Gastrocnemius medialis (tissue), 4 donors: ENCODE results near the gene TPCN1. TPM values are rescaled to one million over a fixed set of nuclear protein-coding genes. Genes with fewer than 3 reads are reported as not detected.

ENCODE experiments used
- ATAC-seq, 2 donors: fragments of 150-250 bp; one replicate each; pipeline ENCODE4 v1.9.1; 2016
- DNase-seq, 2 donors: peaks; one replicate each; pipeline ENCODE4 v3.0.0-alpha.2; 2019
- H3K27ac ChIP-seq, 4 donors: fragments of 200-600 bp; sonication (generic); 1 replicate in 1 of 4; 2 replicates in 3 of 4; pipeline ENCODE4 v1.5.1; 2016 to 2018; ENCODE audit warnings: mild to moderate bottlenecking in 2 of 4, moderate library complexity in 1 of 4
- H3K27me3 ChIP-seq, 3 donors: fragments of 200-600 bp; sonication (generic) in 2 of 3; 1 replicate in 1 of 3; 2 replicates in 2 of 3; pipeline versions ENCODE4 v1.5.1 to v1.6.0; 2016 to 2019; ENCODE audit warnings: mild to moderate bottlenecking in 1 of 3, moderate library complexity in 1 of 3
- H3K36me3 ChIP-seq, 2 donors: fragments of 200-600 bp; sonication (generic) in 1 of 2; one replicate each; pipeline ENCODE4 v1.5.1; 2017 to 2018
- H3K4me1 ChIP-seq, 2 donors: fragments of 200-600 bp; sonication (generic) in 1 of 2; one replicate each; pipeline ENCODE4 v1.5.1; 2016 to 2017; ENCODE audit warnings: mild to moderate bottlenecking in 2 of 2
- H3K4me3 ChIP-seq, 4 donors: fragments of 200-600 bp; sonication (generic) in 3 of 4; 1 replicate in 1 of 4; 2 replicates in 3 of 4; pipeline ENCODE4 v1.5.1; 2016 to 2019; ENCODE audit warnings: mild to moderate bottlenecking in 2 of 4
- H3K9me3 ChIP-seq, 3 donors: fragments of 200-600 bp; sonication (generic) in 2 of 3; 1 replicate in 1 of 3; 2 replicates in 2 of 3; pipeline ENCODE4 v1.5.1; 2016 to 2019
- POLR2A ChIP-seq, 2 donors: fragments of 450-650 bp; IDR thresholded peaks; one replicate each; pipeline ENCODE4 v1.6.1; 2017; ENCODE audit warnings: antibody characterized with exemption in 2 of 2, mild to moderate bottlenecking in 2 of 2, moderate library complexity in 2 of 2
- in situ Hi-C, 4 donors: fragments of 200-750 bp; cut with MboI; loops; one replicate each; pipeline versions ENCODE4 v1.15.0 to v1.8.0; 2017; ENCODE audit warnings: low sequenced_read_pairs in 4 of 4
- intact Hi-C: fragments of 100-400 bp; cut with DNase I; formaldehyde crosslinking; loops from one replicate; pipeline ENCODE4 v1.15.1; 2023; ENCODE audit warnings: low total_unique reads
- total RNA-seq, 4 donors: library from RNA; depleted of rRNA; stranded (reverse); fragments of >200 nt; gene quantifications; one replicate each; pipeline versions ENCODE4 v1.1.0 to v1.2.3, GENCODE V29; 2016
- TF ChIP-seq, protein P1 (sequence below), 5 experiments: fragments of 450-650 bp in 3 of 5; fragments of 200-600 bp in 2 of 5; sonication (generic) in 2 of 5; IDR thresholded peaks in 4 of 5; conservative IDR thresholded peaks in 1 of 5; 1 replicate in 4 of 5; 2 replicates in 1 of 5; pipeline ENCODE4 v1.5.1; 2016 to 2019; ENCODE audit warnings: antibody characterized with exemption in 5 of 5, mild to moderate bottlenecking in 3 of 5, moderate library complexity in 3 of 5

The TPCN1 gene
- total RNA-seq, 4 donors from 2014 or later = 21.4 to 27.0 (median 25.4) TPM

DNA sequence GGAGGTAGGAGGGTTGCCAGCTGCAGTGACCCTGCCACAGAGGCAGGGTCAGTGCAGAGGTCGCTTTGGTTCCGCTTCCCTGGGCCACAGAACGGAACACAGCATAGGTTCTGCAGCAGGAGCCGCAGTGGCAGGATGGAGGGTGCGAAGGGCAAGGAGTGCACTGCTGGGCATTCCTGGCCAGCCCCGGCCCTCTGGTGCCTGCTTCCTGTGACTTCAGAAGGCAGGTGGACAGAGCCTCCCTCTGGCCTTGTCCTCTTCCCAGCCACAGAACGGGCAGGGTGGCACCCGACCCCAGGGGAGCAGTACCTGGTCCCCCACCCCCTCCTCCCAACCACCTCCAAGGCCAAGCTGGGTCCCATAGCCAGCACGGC is 75.9 kb downstream of the TPCN1 start:
- no peaks in the 10 kb centered on the region for H3K27me3 ChIP-seq
- peak overlapping the region; percentile 76 to 89 (median 80) for H3K27ac ChIP-seq
- DNase-seq (no peak), ATAC-seq (no peak)
- TF ChIP-seq POLR2A (IDR thresholded peaks at IDR 0.05) = no peak
- in situ Hi-C loops (loop anchor here in 1 of 4 donors (10.0 kb wide), 1 partner anchor 102 kb away; no protein-coding TSS in a partner anchor), intact Hi-C loops (loop anchor here (10.0 kb wide), 1 partner anchor 102 kb away; no protein-coding TSS in a partner anchor)
- H3K36me3 ChIP-seq = peaks cover 0 to 51% of the 10 kb centered on the region in 2 donors
- no peaks in the 10 kb centered on the region for H3K9me3 ChIP-seq
- no peak overlapping the region for H3K4me3 ChIP-seq
- peaks cover 27 to 30% of the 10 kb centered on the region in 2 donors for H3K4me1 ChIP-seq

DNA sequence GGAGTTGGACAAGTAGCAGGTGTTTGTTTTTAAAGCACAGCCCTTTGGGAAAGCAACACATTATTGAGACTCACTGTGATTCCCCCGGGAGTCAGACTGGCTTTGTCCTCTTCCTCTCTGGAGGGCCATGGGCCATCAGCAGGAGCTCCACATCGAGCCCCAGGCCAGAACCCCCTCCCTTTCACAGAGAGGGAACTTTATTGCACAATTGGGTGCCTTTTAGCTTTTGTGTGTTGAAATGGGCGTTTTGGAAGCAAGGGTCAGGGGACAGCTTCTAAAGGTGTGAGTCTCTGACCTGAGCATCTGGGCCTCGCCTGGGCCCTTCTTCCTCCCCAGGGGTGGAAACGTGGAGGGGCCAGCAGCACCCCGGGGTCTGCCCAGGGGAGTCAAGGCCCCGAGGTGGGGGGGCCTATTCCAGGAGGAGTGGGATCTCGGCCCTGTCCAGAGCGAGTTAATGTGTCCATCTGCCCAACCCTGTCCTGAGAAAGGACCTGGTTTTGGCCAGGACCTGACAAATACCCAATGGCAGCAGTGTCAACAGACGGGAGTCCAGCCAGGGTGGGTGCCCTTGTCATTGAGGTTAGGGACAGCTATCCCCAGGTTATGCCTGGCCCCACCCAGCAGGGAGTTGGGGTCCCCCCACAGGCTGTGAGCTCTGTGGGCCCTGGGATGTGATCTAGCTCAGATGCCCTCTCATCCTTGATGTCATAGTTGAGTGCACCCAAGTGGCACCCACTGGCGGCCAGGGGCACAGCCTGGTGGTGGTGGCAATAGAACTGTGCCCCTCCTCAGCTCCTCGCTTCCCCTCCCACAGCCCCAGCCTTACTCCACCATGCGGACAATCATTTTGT is 76.6 kb downstream of the TPCN1 start:
- peak overlapping the region; percentile 76 to 89 (median 80) for H3K27ac ChIP-seq
- peaks cover 0 to 45% of the 10 kb centered on the region in 2 donors for H3K36me3 ChIP-seq
- H3K9me3 ChIP-seq = no peaks in the 10 kb centered on the region
- intact Hi-C loops = loop anchor here (10.0 kb wide), 1 partner anchor 103 kb away; no protein-coding TSS in a partner anchor
- no peaks in the 10 kb centered on the region for H3K27me3 ChIP-seq
- in situ Hi-C loops = loop anchor here in 1 of 4 donors (10.0 kb wide), 1 partner anchor 103 kb away; no protein-coding TSS in a partner anchor
- no peak for DNase-seq
- no peak for ATAC-seq
- no peak overlapping the region for H3K4me3 ChIP-seq
- TF ChIP-seq, protein P1, sequence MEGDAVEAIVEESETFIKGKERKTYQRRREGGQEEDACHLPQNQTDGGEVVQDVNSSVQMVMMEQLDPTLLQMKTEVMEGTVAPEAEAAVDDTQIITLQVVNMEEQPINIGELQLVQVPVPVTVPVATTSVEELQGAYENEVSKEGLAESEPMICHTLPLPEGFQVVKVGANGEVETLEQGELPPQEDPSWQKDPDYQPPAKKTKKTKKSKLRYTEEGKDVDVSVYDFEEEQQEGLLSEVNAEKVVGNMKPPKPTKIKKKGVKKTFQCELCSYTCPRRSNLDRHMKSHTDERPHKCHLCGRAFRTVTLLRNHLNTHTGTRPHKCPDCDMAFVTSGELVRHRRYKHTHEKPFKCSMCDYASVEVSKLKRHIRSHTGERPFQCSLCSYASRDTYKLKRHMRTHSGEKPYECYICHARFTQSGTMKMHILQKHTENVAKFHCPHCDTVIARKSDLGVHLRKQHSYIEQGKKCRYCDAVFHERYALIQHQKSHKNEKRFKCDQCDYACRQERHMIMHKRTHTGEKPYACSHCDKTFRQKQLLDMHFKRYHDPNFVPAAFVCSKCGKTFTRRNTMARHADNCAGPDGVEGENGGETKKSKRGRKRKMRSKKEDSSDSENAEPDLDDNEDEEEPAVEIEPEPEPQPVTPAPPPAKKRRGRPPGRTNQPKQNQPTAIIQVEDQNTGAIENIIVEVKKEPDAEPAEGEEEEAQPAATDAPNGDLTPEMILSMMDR (IDR thresholded peaks at IDR 0.05 in 4 of 5, conservative IDR thresholded peaks at IDR 0.05 in 1 of 5) = no peak
- TF ChIP-seq POLR2A (IDR thresholded peaks at IDR 0.05) = no peak
- peaks cover 27 to 30% of the 10 kb centered on the region in 2 donors for H3K4me1 ChIP-seq

DNA sequence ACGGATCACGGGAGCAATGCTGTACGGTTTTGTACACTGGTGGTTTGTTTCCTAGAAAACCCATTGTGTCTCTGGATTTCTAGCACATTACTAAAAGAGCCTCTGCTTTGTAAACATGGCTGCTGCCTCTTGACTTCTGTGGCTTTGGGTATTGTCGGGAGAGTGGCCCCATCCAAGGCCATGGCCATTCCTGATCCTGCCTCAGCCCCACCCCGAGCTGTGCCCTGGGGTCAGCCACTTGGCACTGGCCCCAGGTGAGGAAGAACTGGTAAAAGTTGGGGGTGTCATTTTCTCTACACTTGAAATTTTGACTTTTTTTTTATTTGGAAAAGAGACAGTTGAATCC is 77.2 kb downstream of the TPCN1 start:
- no peak for TF ChIP-seq POLR2A (IDR thresholded peaks at IDR 0.05)
- TF ChIP-seq, protein P1 (IDR thresholded peaks at IDR 0.05 in 4 of 5, conservative IDR thresholded peaks at IDR 0.05 in 1 of 5) = no peak
- Histone ChIP-seq H3K4me1 (peaks cover 27 to 30% of the 10 kb centered on the region in 2 donors), H3K27ac (peak overlapping the region; percentile 76 to 89 (median 80)), H3K27me3 (no peaks in the 10 kb centered on the region), H3K4me3 (no peak overlapping the region), H3K36me3 (peaks cover 0 to 40% of the 10 kb centered on the region in 2 donors), H3K9me3 (no peaks in the 10 kb centered on the region)
- in situ Hi-C loops = loop anchor here in 1 of 4 donors (10.0 kb wide), 1 partner anchor 104 kb away; no protein-coding TSS in a partner anchor
- ATAC-seq (no peak), DNase-seq (no peak)
- intact Hi-C loops = loop anchor here (10.0 kb wide), 1 partner anchor 104 kb away; no protein-coding TSS in a partner anchor

DNA sequence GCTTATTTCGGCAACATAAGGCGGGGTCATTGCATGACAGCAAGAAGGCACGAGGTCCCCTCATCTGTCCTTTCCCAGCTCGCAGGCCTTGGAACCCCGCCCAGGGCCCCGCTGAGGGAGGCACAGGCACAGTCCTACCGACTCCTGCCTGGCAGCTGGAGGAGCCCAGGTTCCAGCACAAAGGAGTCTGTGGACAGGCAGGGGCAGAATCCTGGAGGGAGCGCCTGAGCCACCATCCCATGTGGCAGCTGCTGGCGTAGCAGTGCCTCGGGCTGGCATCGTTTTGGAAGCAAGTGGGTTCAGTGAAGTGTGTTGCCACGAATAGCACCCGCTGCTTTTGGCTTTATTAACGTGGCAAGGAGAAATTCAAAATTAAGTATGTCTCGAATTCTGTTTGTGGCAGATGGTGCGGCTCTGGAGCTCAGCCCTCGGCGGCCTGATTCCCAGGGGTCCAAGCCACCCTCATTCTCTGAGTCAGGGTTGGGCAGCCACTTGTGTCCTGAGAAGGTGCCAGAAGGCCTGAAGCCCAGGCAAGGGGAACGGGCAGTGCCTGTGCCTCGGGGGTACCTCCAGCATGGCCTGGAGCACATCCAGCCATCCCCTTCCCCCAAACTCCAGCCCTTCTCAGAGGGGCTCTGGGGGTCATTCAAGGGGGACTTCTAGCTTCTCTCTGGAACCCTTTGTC is 77.7 kb downstream of the TPCN1 start:
- ATAC-seq (peak; percentile 62 to 69), DNase-seq (peak; percentile 68 to 90)
- Histone ChIP-seq H3K36me3 (peaks cover 0 to 40% of the 10 kb centered on the region in 2 donors), H3K4me3 (no peak overlapping the region), H3K27me3 (no peaks in the 10 kb centered on the region), H3K4me1 (peaks cover 27 to 30% of the 10 kb centered on the region in 2 donors), H3K9me3 (no peaks in the 10 kb centered on the region), H3K27ac (peak overlapping the region; percentile 76 to 89 (median 80))
- in situ Hi-C loops (loop anchor here in 1 of 4 donors (10.0 kb wide), 1 partner anchor 104 kb away; no protein-coding TSS in a partner anchor), intact Hi-C loops (loop anchor here (10.0 kb wide), 1 partner anchor 104 kb away; no protein-coding TSS in a partner anchor)
- TF ChIP-seq, protein P1 (IDR thresholded peaks at IDR 0.05 in 4 of 5, conservative IDR thresholded peaks at IDR 0.05 in 1 of 5) = peak in 1 of 5 experiments; percentile 17
- no peak for TF ChIP-seq POLR2A (IDR thresholded peaks at IDR 0.05)
